ENCODE results near the gene ADAMTS12. TPM values are rescaled to one million over a fixed set of nuclear protein-coding genes. Genes with fewer than 3 reads are reported as not detected.

ADAMTS12 gene
- total RNA-seq, 1 experiment from 2014 or later: 0.05 TPM

DNA sequence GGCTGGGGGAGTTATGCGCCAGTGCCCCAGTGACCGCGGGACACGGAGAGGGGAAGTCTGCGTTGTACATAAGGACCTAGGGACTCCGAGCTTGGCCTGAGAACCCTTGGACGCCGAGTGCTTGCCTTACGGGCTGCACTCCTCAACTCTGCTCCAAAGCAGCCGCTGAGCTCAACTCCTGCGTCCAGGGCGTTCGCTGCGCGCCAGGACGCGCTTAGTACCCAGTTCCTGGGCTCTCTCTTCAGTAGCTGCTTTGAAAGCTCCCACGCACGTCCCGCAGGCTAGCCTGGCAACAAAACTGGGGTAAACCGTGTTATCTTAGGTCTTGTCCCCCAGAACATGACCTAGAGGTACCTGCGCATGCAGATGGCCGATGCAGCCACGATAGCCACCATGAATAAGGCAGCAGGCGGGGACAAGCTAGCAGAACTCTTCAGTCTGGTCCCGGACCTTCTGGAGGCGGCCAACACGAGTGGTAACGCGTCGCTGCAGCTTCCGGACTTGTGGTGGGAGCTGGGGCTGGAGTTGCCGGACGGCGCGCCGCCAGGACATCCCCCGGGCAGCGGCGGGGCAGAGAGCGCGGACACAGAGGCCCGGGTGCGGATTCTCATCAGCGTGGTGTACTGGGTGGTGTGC lies 44.7 kb upstream of the ADAMTS12 start, which contains the start of gene RXFP3:
TSS of gene RXFP3 (plus strand) at position 6 of the 636 bp plus-strand sequence. CDS start at position 361, 355 bp downstream.
- peaks cover 33% of the 10 kb centered on the region for H3K27me3 ChIP-seq (ENCODE audit: insufficient read depth, low read length)
- no peaks in the 10 kb centered on the region for H3K36me3 ChIP-seq (ENCODE audit: control insufficient read depth in 1 of 2, insufficient read depth in 2 of 2, low read length in 2 of 2)
- no TSS peak for BruUV-seq (replicated peaks)
- TF ChIP-seq, protein P1, sequence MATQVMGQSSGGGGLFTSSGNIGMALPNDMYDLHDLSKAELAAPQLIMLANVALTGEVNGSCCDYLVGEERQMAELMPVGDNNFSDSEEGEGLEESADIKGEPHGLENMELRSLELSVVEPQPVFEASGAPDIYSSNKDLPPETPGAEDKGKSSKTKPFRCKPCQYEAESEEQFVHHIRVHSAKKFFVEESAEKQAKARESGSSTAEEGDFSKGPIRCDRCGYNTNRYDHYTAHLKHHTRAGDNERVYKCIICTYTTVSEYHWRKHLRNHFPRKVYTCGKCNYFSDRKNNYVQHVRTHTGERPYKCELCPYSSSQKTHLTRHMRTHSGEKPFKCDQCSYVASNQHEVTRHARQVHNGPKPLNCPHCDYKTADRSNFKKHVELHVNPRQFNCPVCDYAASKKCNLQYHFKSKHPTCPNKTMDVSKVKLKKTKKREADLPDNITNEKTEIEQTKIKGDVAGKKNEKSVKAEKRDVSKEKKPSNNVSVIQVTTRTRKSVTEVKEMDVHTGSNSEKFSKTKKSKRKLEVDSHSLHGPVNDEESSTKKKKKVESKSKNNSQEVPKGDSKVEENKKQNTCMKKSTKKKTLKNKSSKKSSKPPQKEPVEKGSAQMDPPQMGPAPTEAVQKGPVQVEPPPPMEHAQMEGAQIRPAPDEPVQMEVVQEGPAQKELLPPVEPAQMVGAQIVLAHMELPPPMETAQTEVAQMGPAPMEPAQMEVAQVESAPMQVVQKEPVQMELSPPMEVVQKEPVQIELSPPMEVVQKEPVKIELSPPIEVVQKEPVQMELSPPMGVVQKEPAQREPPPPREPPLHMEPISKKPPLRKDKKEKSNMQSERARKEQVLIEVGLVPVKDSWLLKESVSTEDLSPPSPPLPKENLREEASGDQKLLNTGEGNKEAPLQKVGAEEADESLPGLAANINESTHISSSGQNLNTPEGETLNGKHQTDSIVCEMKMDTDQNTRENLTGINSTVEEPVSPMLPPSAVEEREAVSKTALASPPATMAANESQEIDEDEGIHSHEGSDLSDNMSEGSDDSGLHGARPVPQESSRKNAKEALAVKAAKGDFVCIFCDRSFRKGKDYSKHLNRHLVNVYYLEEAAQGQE (IDR thresholded peaks at IDR 0.05; ENCODE audit: low read depth): no peak
- TF ChIP-seq ZFX (IDR thresholded peaks at IDR 0.05) (no peak), JUND (IDR thresholded peaks at IDR 0.05) (no peak), FOSL1 (IDR thresholded peaks at IDR 0.05; ENCODE audit: low read depth) (no peak), CEBPB (IDR thresholded peaks at IDR 0.05; ENCODE audit: low read depth) (no peak), CBX3 (IDR thresholded peaks at IDR 0.05; ENCODE audit: low read depth) (no peak), ELF1 (IDR thresholded peaks at IDR 0.05; ENCODE audit: borderline replicate concordance, low read depth) (no peak), SIN3A (IDR thresholded peaks at IDR 0.05; ENCODE audit: low read depth) (no peak)
- TF ChIP-seq, protein P2, sequence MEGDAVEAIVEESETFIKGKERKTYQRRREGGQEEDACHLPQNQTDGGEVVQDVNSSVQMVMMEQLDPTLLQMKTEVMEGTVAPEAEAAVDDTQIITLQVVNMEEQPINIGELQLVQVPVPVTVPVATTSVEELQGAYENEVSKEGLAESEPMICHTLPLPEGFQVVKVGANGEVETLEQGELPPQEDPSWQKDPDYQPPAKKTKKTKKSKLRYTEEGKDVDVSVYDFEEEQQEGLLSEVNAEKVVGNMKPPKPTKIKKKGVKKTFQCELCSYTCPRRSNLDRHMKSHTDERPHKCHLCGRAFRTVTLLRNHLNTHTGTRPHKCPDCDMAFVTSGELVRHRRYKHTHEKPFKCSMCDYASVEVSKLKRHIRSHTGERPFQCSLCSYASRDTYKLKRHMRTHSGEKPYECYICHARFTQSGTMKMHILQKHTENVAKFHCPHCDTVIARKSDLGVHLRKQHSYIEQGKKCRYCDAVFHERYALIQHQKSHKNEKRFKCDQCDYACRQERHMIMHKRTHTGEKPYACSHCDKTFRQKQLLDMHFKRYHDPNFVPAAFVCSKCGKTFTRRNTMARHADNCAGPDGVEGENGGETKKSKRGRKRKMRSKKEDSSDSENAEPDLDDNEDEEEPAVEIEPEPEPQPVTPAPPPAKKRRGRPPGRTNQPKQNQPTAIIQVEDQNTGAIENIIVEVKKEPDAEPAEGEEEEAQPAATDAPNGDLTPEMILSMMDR (IDR thresholded peaks at IDR 0.05 in 2 of 3, conservative IDR thresholded peaks at IDR 0.05 in 1 of 3; ENCODE audit: borderline replicate concordance in 1 of 3, insufficient read depth in 1 of 3, low read depth in 2 of 3, low read length in 2 of 3): no peak
- no peaks in the 10 kb centered on the region for H3K9me3 ChIP-seq (ENCODE audit: control insufficient read depth in 1 of 2, insufficient read depth in 1 of 2, low read depth in 1 of 2, low read length in 2 of 2)
- H2AFZ ChIP-seq (ENCODE audit: low read depth, low read length, poor library complexity, severe bottlenecking): no peak within 1 kb of the TSS
- H3K9me2 ChIP-seq (ENCODE audit: insufficient read depth): no peaks in the 10 kb centered on the region
- ChIA-PET CTCF (interaction anchor here (2.9 kb wide), 1 partner anchor 502 kb away, joined by 30 read pairs; no protein-coding TSS in a partner anchor), RAD21 (ENCODE audit: low non-redundant PET in 1 of 2, low total read pairs in 2 of 2, uncharacterized antibody in 2 of 2, unreplicated experiment in 2 of 2) (no interaction called here), POLR2A (no interaction called here)
- no peak within 1 kb of the TSS for H3K27ac ChIP-seq (ENCODE audit: low read depth, low read length)
- no peaks in the 10 kb centered on the region for H3K79me2 ChIP-seq (ENCODE audit: insufficient read depth, low read length)
- no peak for DNase-seq (ENCODE audit: low read depth, low spot score)
- no peak for ATAC-seq
- H3K9ac ChIP-seq (ENCODE audit: low read length): no peak within 1 kb of the TSS
- H3K4me3 ChIP-seq (replicated peaks in 1 of 2; ENCODE audit: low read depth in 1 of 2, low read length in 2 of 2): no peak within 1 kb of the TSS
- H3K4me1 ChIP-seq (ENCODE audit: control insufficient read depth in 1 of 2, insufficient read depth in 2 of 2, low read length in 2 of 2): no peaks in the 10 kb centered on the region
- intact Hi-C loops (cut with micrococcal nuclease): no loop called here
- H3K4me2 ChIP-seq (ENCODE audit: low read length): no peak within 1 kb of the TSS
- no peaks in the 10 kb centered on the region for H4K20me1 ChIP-seq (ENCODE audit: insufficient read depth)

Data from HCT116 (cell line).